K562 (cell line): ENCODE results near the gene CST3. TPM values are rescaled to one million over a fixed set of nuclear protein-coding genes. Genes with fewer than 3 reads are reported as not detected.

ENCODE experiments used
- ATAC-seq: fragments of 200-7000 bp; cut with Tn5 transposase; 3 replicates; pipeline ENCODE4 v1.9.1; 2020; ENCODE audit warnings: moderate library complexity
- BruUV-seq: library from RNA; stranded (reverse); fragments of 400-500 nt; replicated peaks from 2 replicates; lab custom pipeline; 2021; lab: Mats Ljungman, UMichigan
- CTCF ChIA-PET: fragments of 300-600 bp; formaldehyde crosslinking; extraction: SDS; loops from one replicate; lab custom pipeline; 2021; ENCODE audit warnings: low intra/inter-chr PET ratio; lab: Yijun Ruan, JAX
- POLR2A ChIA-PET: fragments of 300-600, 350-650 bp; sonication (Branson Sonifier 250); formaldehyde crosslinking; extraction: SDS; loops from one replicate; lab custom pipeline; 2021; ENCODE audit warnings: antibody characterized with exemption, inconsistent platforms; lab: Yijun Ruan, JAX
- DNase-seq, 4 experiments: peaks; one replicate each; pipeline versions ENCODE4 v3.0.0 to v3.0.0-alpha.2; 2011 to 2018; ENCODE audit warnings: low spot score in 3 of 4, mixed read lengths in 3 of 4; ENCODE audit errors: extremely low read depth in 1 of 4
- FAIRE-seq: peaks from 2 replicates; lab custom pipeline; 2011; peaks lifted over from hg19 to GRCh38; lab: Jason Lieb, UNC
- H2AFZ ChIP-seq: 2 replicates; pipeline ENCODE4 v1.6.0; 2011; ENCODE audit warnings: low read depth, low read length, control low read depth, inconsistent platforms
- H3K27ac ChIP-seq: fragments of 200-600 bp; 3 replicates; pipeline ENCODE4 v1.8.0; 2011; ENCODE audit warnings: low read depth, mild to moderate bottlenecking, control low read depth, inconsistent platforms, low read length, moderate library complexity, mixed read lengths; ENCODE audit errors: extremely low read depth
- H3K27me3 ChIP-seq, 2 experiments: fragments of 300-600 bp in 1 of 2; 2 replicates in 1 of 2; 3 replicates in 1 of 2; pipeline versions ENCODE4 v1.6.0 to v1.8.0; 2011; ENCODE audit warnings: inconsistent platforms in 2 of 2, low read length in 2 of 2, mild to moderate bottlenecking in 1 of 2, mixed read lengths in 1 of 2, moderate library complexity in 1 of 2; ENCODE audit not compliant: control insufficient read depth in 2 of 2, insufficient read depth in 2 of 2
- H3K36me3 ChIP-seq: fragments of 300-600 bp; 3 replicates; pipeline ENCODE4 v1.8.0; 2011; ENCODE audit warnings: mild to moderate bottlenecking, low read length, inconsistent platforms; ENCODE audit not compliant: control insufficient read depth, insufficient read depth
- H3K4me1 ChIP-seq, 2 experiments: fragments of 200-600 bp in 1 of 2; replicated peaks in 1 of 2; 2 replicates in 1 of 2; 3 replicates in 1 of 2; pipeline versions ENCODE4 v1.5.1 to v1.8.0; 2011; ENCODE audit warnings: inconsistent platforms in 2 of 2, low read length in 2 of 2, mild to moderate bottlenecking in 1 of 2, mixed read lengths in 1 of 2, moderate library complexity in 1 of 2; ENCODE audit not compliant: control insufficient read depth in 2 of 2, insufficient read depth in 2 of 2
- H3K4me2 ChIP-seq: 2 replicates; pipeline ENCODE4 v1.6.1; 2011; ENCODE audit warnings: low read length, control low read depth, inconsistent platforms, mixed read lengths; ENCODE audit not compliant: insufficient read depth
- H3K4me3 ChIP-seq: fragments of 200-600 bp; sonication (generic), shearing (Covaris generic); 2 replicates; pipeline ENCODE4 v1.5.1; 2016; ENCODE audit warnings: control low read depth, inconsistent platforms
- H3K79me2 ChIP-seq: fragments of 200-600 bp; 3 replicates; pipeline ENCODE4 v1.8.0; 2011; ENCODE audit warnings: low read length, inconsistent platforms; ENCODE audit not compliant: control insufficient read depth, insufficient read depth
- H3K9ac ChIP-seq, 2 experiments: 2 replicates each; pipeline versions ENCODE4 v1.6.0 to v1.6.1; 2011; ENCODE audit warnings: low read depth in 2 of 2, low read length in 2 of 2, control low read depth in 1 of 2, inconsistent platforms in 1 of 2, mild to moderate bottlenecking in 1 of 2, mixed read lengths in 1 of 2; ENCODE audit not compliant: insufficient read depth in 1 of 2
- H3K9me1 ChIP-seq: one replicate; pipeline ENCODE4 v1.6.0; 2011; ENCODE audit warnings: inconsistent platforms, mild to moderate bottlenecking, low read length, moderate library complexity; ENCODE audit not compliant: control insufficient read depth, insufficient read depth
- H3K9me3 ChIP-seq: replicated peaks from 2 replicates; pipeline ENCODE4 v1.5.1; 2011; ENCODE audit warnings: low read depth, low read length, inconsistent platforms; ENCODE audit not compliant: control insufficient read depth, insufficient read depth
- H4K20me1 ChIP-seq: replicated peaks from 2 replicates; pipeline ENCODE4 v1.6.1; 2011; ENCODE audit warnings: low read length, inconsistent platforms, mixed read lengths; ENCODE audit not compliant: control insufficient read depth, insufficient read depth
- ARID1B ChIP-seq: fragments of 450-650 bp; IDR thresholded peaks from 2 replicates; pipeline ENCODE4 v1.6.1; 2016; ENCODE audit warnings: antibody characterized with exemption, mild to moderate bottlenecking, inconsistent platforms
- CTBP1 ChIP-seq: fragments of 450-650 bp; IDR thresholded peaks from 2 replicates; pipeline ENCODE4 v1.6.1; 2016; ENCODE audit warnings: borderline replicate concordance
- DPF2 ChIP-seq: fragments of 450-650 bp; IDR thresholded peaks from 2 replicates; pipeline ENCODE4 v1.6.1; 2016
- FOSL1 ChIP-seq: fragments of 200-800 bp; sonication (Bioruptor generic); conservative IDR thresholded peaks from 2 replicates; pipeline ENCODE4 v1.6.1; 2016; ENCODE audit warnings: missing genetic modification characterization, missing compliant biosample characterization
- JUN ChIP-seq, 2 experiments: sonication (generic) in 1 of 2; formaldehyde crosslinking in 1 of 2; IDR thresholded peaks; 2 replicates each; pipeline versions ENCODE4 v1.6.1 to v1.8.0; 2012 to 2022; ENCODE audit warnings: borderline replicate concordance in 2 of 2, mild to moderate bottlenecking in 2 of 2, improper control_type of control experiment in 1 of 2, low read depth in 1 of 2, low read length in 1 of 2, missing genetic modification reagents in 1 of 2
- JUNB ChIP-seq: fragments of 450-650 bp; formaldehyde crosslinking; conservative IDR thresholded peaks from 2 replicates; pipeline ENCODE4 v1.4.0; 2020; ENCODE audit warnings: mild to moderate bottlenecking
- KDM1A ChIP-seq, 2 experiments: fragments of 450-650 bp; IDR thresholded peaks; 2 replicates each; pipeline ENCODE4 v1.6.1; 2016; ENCODE audit warnings: mild to moderate bottlenecking in 2 of 2
- NBN ChIP-seq: fragments of 450-650 bp; IDR thresholded peaks from 2 replicates; pipeline ENCODE4 v1.6.1; 2016; ENCODE audit warnings: low read depth, mild to moderate bottlenecking
- NCOA1 ChIP-seq: fragments of 450-650 bp; IDR thresholded peaks from 2 replicates; pipeline ENCODE4 v1.6.1; 2016; ENCODE audit warnings: low read depth
- NFYB ChIP-seq: IDR thresholded peaks from 2 replicates; pipeline ENCODE4 v1.6.1; 2011; ENCODE audit warnings: mild to moderate bottlenecking, moderate library complexity; ENCODE audit not compliant: insufficient read length; ENCODE audit errors: extremely low read depth
- PML ChIP-seq: IDR thresholded peaks from 2 replicates; pipeline ENCODE4 v1.6.1; 2012; ENCODE audit warnings: low read length, inconsistent platforms
- SMARCA4 ChIP-seq: fragments of 450-650 bp; IDR thresholded peaks from 2 replicates; pipeline ENCODE4 v1.6.1; 2016
- SMARCE1 ChIP-seq: fragments of 450-650 bp; IDR thresholded peaks from 2 replicates; pipeline ENCODE4 v1.7.1; 2016; ENCODE audit warnings: mild to moderate bottlenecking
- ZEB2 ChIP-seq: fragments of 450-650 bp; IDR thresholded peaks from 2 replicates; pipeline ENCODE4 v1.6.1; 2016
- ZNF133 ChIP-seq: fragments of 250-450 bp; sonication (Bioruptor Pico); IDR thresholded peaks from 2 replicates; pipeline ENCODE4 v1.4.0; 2020; ENCODE audit warnings: mild to moderate bottlenecking
- ZNF780A ChIP-seq: fragments of 250-450 bp; sonication (Bioruptor Pico); IDR thresholded peaks from 2 replicates; pipeline ENCODE4 v1.5.0; 2021; ENCODE audit warnings: mild to moderate bottlenecking
- ZNF79 ChIP-seq: fragments of 250-450 bp; sonication (Bioruptor Pico); IDR thresholded peaks from 2 replicates; pipeline ENCODE4 v1.4.0; 2020; ENCODE audit warnings: low read depth, mild to moderate bottlenecking, moderate library complexity
- WGBS: fragments of 100-300 bp; shearing (Covaris generic); methylation state at CpG from one replicate; pipeline ENCODE4 v1.1.6; 2016; ENCODE audit warnings: low coverage, mixed read lengths; ENCODE audit not compliant: insufficient coverage; ENCODE audit errors: missing lambda C conversion rate; 5-methylcytosine and 5-hydroxymethylcytosine counted together
- in situ Hi-C: fragments of 300-500 bp; cut with MboI; formaldehyde crosslinking; loops from 4 replicates; pipeline ENCODE4 v1.15.0; 2018; ENCODE audit warnings: inconsistent platforms, mixed read lengths
- intact Hi-C: fragments of 100-400 bp; cut with micrococcal nuclease; formaldehyde crosslinking; loops from 2 replicates; pipeline ENCODE4 v1.14.2; 2022
- polyA plus RNA-seq, 8 experiments: library from polyadenylated mRNA; depleted of rRNA in 4 of 8; stranded (reverse) in 5 of 8; unstranded in 3 of 8; fragments of >200 nt; fragmentation: Nextera tagmentation in 2 of 8; fragmentation: Illumina TruSeq in 1 of 8; extraction: Ambion mirVana in 2 of 8; extraction: Trizol in 1 of 8; gene quantifications; 2 replicates each; pipeline versions ENCODE4 v1.2.1 to v1.2.3, GENCODE V29; 2011 to 2014; ENCODE audit warnings: inconsistent platforms in 1 of 8, missing spikeins in 1 of 8
- total RNA-seq, 7 experiments: library from RNA; depleted of rRNA in 6 of 7; stranded (reverse); fragments of >200 nt in 6 of 7; fragmentation: Illumina TruSeq in 2 of 7; extraction: Trizol in 2 of 7; gene quantifications; 2 replicates each; pipeline versions ENCODE4 v1.2.1 to v1.2.3, GENCODE V29; 2011 to 2021; ENCODE audit warnings: low replicate concordance in 1 of 7
- TF ChIP-seq, protein P1 (sequence below): fragments of 450-650 bp; formaldehyde crosslinking; IDR thresholded peaks from 2 replicates; pipeline ENCODE4 v1.4.0; 2020; ENCODE audit warnings: mild to moderate bottlenecking, mixed read lengths
- TF ChIP-seq, protein P2 (sequence below), 2 experiments: fragments of 450-650 bp in 1 of 2; sonication (generic) in 1 of 2; formaldehyde crosslinking in 1 of 2; IDR thresholded peaks in 1 of 2; conservative IDR thresholded peaks in 1 of 2; 2 replicates each; pipeline versions ENCODE4 v1.6.1 to v1.8.1; 2016 to 2023; ENCODE audit warnings: mild to moderate bottlenecking in 2 of 2, moderate library complexity in 2 of 2, inconsistent platforms in 1 of 2, missing genetic modification reagents in 1 of 2

The CST3 gene
- total and polyA plus RNA-seq, 9 of the 15 experiments (the other 6 are each of a cell fraction or from before 2014, with no cell fraction given), result 8.7 to 113 (median 48.5) TPM

DNA sequence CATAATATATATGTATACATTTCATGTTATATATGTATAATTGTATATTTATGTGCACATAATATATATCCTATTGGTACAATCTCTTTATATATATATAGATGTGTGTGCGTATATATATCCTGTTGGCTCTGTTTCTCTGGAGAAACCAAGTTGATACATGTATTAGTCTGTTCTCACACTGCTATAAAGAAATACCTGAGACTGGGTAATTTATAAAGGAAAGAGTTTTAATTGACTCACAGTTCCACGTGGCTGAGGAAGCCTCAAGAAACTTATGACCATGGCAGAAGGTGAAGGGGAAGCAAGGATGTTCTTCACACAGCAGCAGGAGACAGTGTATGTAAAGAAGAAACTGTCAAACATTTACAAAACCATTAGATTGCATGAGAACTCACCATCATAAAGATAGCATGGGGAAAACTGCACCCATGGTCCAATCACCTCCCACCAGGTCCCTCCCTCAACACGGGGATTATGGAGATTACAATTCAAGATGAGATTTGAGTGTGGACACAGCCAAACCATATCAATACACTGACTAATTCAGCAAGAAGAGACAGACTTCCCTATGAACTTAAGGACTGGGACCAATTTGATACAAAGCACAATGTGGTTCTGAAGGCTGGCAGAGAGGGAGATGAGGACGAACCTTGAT lies 14.0 kb downstream of the CST3 start (continued):
- TF ChIP-seq ZEB2 (no peak), ZNF133 (CRISPR knock-in tag) (no peak)
- TF ChIP-seq, protein P1, sequence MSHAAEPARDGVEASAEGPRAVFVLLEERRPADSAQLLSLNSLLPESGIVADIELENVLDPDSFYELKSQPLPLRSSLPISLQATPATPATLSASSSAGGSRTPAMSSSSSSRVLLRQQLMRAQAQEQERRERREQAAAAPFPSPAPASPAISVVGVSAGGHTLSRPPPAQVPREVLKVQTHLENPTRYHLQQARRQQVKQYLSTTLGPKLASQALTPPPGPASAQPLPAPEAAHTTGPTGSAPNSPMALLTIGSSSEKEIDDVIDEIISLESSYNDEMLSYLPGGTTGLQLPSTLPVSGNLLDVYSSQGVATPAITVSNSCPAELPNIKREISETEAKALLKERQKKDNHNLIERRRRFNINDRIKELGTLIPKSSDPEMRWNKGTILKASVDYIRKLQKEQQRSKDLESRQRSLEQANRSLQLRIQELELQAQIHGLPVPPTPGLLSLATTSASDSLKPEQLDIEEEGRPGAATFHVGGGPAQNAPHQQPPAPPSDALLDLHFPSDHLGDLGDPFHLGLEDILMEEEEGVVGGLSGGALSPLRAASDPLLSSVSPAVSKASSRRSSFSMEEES (CRISPR knock-in tag), result no peak

DNA sequence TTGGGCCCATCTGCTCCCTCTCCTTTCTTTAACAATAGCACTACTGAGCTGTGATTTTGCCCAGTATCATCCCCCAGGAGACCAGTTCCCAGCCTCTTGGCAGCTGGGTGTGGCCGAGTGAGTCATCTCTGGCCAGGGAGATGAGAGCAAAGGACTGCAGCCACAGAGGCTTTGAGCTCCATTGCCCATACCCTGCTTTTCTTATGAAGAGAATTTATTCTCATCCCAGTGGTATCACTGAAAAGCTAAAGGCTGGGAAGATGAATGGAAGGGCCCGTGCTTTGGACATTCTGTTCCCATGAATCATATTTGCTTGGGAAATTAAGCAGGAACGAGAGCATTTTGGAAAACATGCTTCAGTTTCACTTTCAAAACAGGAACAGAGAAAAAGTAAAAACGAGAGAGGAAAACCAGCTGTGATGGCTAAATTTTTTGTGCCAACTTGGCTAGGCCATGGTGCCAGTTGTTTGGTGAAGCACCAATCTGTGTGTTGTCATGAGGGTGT lies 14.9 kb downstream of the CST3 start:
- Histone ChIP-seq H3K4me1 (peaks cover 0 to 12% of the 10 kb centered on the region in 2 experiments; a peak in 1 of 5 replicates), H3K4me2 (peak overlapping the region; percentile 46; the same call in 1 of the 2 replicates), H3K27ac (no peak overlapping the region), H3K36me3 (no peaks in the 10 kb centered on the region), H3K79me2 (no peaks in the 10 kb centered on the region), H4K20me1 (no peaks in the 10 kb centered on the region), H3K9me3 (no peaks in the 10 kb centered on the region), H3K9ac (no peak overlapping the region), H3K27me3 (no peaks in the 10 kb centered on the region), H2AFZ (0 out of 2 replicates have a peak overlapping the region, but pooled peaks have one; percentile 40), H3K4me3 (no peak overlapping the region; the same call in 1 of the 2 replicates), H3K9me1 (no peaks in the 10 kb centered on the region)
- FAIRE-seq (no peak), ATAC-seq (peak; percentile 79), DNase-seq (peak; percentile 38 to 50 (median 39))
- ChIA-PET CTCF (no interaction called here), POLR2A (interaction anchor here (0.9 to 1.2 kb wide), 3 partner anchors 9 to 14 kb away, joined by 4 read pairs; no protein-coding TSS in a partner anchor)
- no TSS peak for BruUV-seq
- in situ Hi-C loops (no loop called here), intact Hi-C loops (no loop called here)
- WGBS, result 4% methylated on average over 4 of the region's 4 CpGs
- TF ChIP-seq JUN (IDR thresholded peaks at IDR 0.05; ENCODE audit: borderline replicate concordance, low read depth, low read length) (peak; percentile 48; the same call in 1 of the 2 replicates), JUN (CRISPR knock-in tag; IDR thresholded peaks at IDR 0.05; ENCODE audit: borderline replicate concordance) (no peak), JUNB (CRISPR knock-in tag) (0 out of 2 replicates have a peak, but pooled peaks have one; percentile 15), NCOA1 (no peak), ZNF79 (no peak), KDM1A (IDR thresholded peaks at IDR 0.05) (peak in 1 of 2 experiments; percentile 46; a peak in 3 of 4 replicates), NFYB (no peak), SMARCE1 (peak; percentile 66), ARID1B (peak; percentile 26; the same call in 1 of the 2 replicates), SMARCA4 (0 out of 2 replicates have a peak, but pooled peaks have one; percentile 19), FOSL1 (tag) (peak; percentile 76), PML (no peak), CTBP1 (peak; percentile 69; the same call in 1 of the 2 replicates), ZNF780A (CRISPR knock-in tag) (no peak), DPF2 (0 out of 2 replicates have a peak, but pooled peaks have one; percentile 22), NBN (no peak)
- TF ChIP-seq, protein P2, sequence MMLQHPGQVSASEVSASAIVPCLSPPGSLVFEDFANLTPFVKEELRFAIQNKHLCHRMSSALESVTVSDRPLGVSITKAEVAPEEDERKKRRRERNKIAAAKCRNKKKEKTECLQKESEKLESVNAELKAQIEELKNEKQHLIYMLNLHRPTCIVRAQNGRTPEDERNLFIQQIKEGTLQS (IDR thresholded peaks at IDR 0.05), result peak; percentile 77
- TF ChIP-seq, protein P2 (CRISPR knock-in tag; conservative IDR thresholded peaks at IDR 0.05), result no peak
